Gastrocnemius medialis (tissue), 4 donors: ENCODE data around the gene AMBRA1. TPM values are rescaled to one million over a fixed set of nuclear protein-coding genes. Genes with fewer than 3 reads are reported as not detected.
"Not testable (repeated sequence)": the region's sequence is repeated elsewhere in the genome, so short reads cannot be mapped to it uniquely, and the experiment has no call there.

ENCODE experiments used
- ATAC-seq, 2 donors: fragments of 150-250 bp; one replicate each; pipeline ENCODE4 v1.9.1; 2016
- DNase-seq, 2 donors: peaks; one replicate each; pipeline ENCODE4 v3.0.0-alpha.2; 2019
- H3K27ac ChIP-seq, 4 donors: fragments of 200-600 bp; sonication (generic); 1 replicate in 1 of 4; 2 replicates in 3 of 4; pipeline ENCODE4 v1.5.1; 2016 to 2018; ENCODE audit warnings: mild to moderate bottlenecking in 2 of 4, moderate library complexity in 1 of 4
- H3K27me3 ChIP-seq, 3 donors: fragments of 200-600 bp; sonication (generic) in 2 of 3; 1 replicate in 1 of 3; 2 replicates in 2 of 3; pipeline versions ENCODE4 v1.5.1 to v1.6.0; 2016 to 2019; ENCODE audit warnings: mild to moderate bottlenecking in 1 of 3, moderate library complexity in 1 of 3
- H3K36me3 ChIP-seq, 2 donors: fragments of 200-600 bp; sonication (generic) in 1 of 2; one replicate each; pipeline ENCODE4 v1.5.1; 2017 to 2018
- H3K4me1 ChIP-seq, 2 donors: fragments of 200-600 bp; sonication (generic) in 1 of 2; one replicate each; pipeline ENCODE4 v1.5.1; 2016 to 2017; ENCODE audit warnings: mild to moderate bottlenecking in 2 of 2
- H3K4me3 ChIP-seq, 4 donors: fragments of 200-600 bp; sonication (generic) in 3 of 4; 1 replicate in 1 of 4; 2 replicates in 3 of 4; pipeline ENCODE4 v1.5.1; 2016 to 2019; ENCODE audit warnings: mild to moderate bottlenecking in 2 of 4
- H3K9me3 ChIP-seq, 3 donors: fragments of 200-600 bp; sonication (generic) in 2 of 3; 1 replicate in 1 of 3; 2 replicates in 2 of 3; pipeline ENCODE4 v1.5.1; 2016 to 2019
- POLR2A ChIP-seq, 2 donors: fragments of 450-650 bp; IDR thresholded peaks; one replicate each; pipeline ENCODE4 v1.6.1; 2017; ENCODE audit warnings: antibody characterized with exemption in 2 of 2, mild to moderate bottlenecking in 2 of 2, moderate library complexity in 2 of 2
- in situ Hi-C, 4 donors: fragments of 200-750 bp; cut with MboI; loops; one replicate each; pipeline versions ENCODE4 v1.15.0 to v1.8.0; 2017; ENCODE audit warnings: low sequenced_read_pairs in 4 of 4
- intact Hi-C: fragments of 100-400 bp; cut with DNase I; formaldehyde crosslinking; loops from one replicate; pipeline ENCODE4 v1.15.1; 2023; ENCODE audit warnings: low total_unique reads
- total RNA-seq, 4 donors: library from RNA; depleted of rRNA; stranded (reverse); fragments of >200 nt; gene quantifications; one replicate each; pipeline versions ENCODE4 v1.1.0 to v1.2.3, GENCODE V29; 2016
- TF ChIP-seq, protein P1 (sequence below), 5 experiments: fragments of 450-650 bp in 3 of 5; fragments of 200-600 bp in 2 of 5; sonication (generic) in 2 of 5; IDR thresholded peaks in 4 of 5; conservative IDR thresholded peaks in 1 of 5; 1 replicate in 4 of 5; 2 replicates in 1 of 5; pipeline ENCODE4 v1.5.1; 2016 to 2019; ENCODE audit warnings: antibody characterized with exemption in 5 of 5, mild to moderate bottlenecking in 3 of 5, moderate library complexity in 3 of 5

AMBRA1 gene
- total RNA-seq, 4 donors from 2014 or later: 17.3 to 24.3 (median 20.7) TPM

DNA sequence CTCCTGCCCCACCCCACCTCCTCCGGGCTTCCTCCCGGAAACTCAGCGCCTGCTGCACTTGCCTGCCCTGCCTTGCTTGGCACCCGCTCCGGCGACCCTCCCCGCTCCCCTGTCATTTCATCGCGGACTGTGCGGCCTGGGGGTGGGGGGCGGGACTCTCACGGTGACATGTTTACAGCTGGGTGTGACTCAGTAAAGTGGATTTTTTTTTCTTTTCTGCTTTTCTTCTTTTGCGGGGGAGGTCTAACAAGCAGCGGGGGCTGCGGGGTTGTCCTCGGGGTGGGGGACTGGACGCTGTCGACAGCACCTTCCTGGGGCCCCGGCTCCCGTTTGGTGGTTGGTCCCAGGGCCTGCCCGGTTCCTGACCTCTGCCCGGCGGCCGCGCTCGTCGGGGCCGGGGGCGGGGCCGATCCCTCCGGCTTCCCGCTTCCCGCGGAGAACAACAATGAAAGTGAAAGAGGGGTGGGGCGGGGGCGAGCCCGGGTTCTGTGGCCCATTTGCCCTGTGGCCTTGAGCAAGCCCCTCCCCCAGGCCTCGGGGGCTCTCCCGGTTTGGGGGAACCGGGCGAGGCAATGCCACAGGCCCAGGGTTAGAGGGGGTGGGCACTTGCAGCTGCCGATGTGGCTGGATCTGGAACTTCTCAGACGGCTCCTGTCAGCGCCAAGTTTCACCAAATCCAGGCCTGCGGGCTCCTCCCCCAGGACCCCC, 213.3 kb downstream of the AMBRA1 start:
- in situ Hi-C loops: no loop called here
- Histone ChIP-seq H3K36me3 (peaks cover 0 to 32% of the 10 kb centered on the region in 2 donors), H3K27ac (peak overlapping the region; percentile 64 to 70 (median 66)), H3K4me3 (peak overlapping the region; percentile 56 to 76 (median 58)), H3K27me3 (peaks cover 0 to 23% (median 7%) of the 10 kb centered on the region in 3 donors), H3K4me1 (peaks cover 6 to 19% of the 10 kb centered on the region in 2 donors), H3K9me3 (no peaks in the 10 kb centered on the region)
- intact Hi-C loops: no loop called here
- TF ChIP-seq, protein P1, sequence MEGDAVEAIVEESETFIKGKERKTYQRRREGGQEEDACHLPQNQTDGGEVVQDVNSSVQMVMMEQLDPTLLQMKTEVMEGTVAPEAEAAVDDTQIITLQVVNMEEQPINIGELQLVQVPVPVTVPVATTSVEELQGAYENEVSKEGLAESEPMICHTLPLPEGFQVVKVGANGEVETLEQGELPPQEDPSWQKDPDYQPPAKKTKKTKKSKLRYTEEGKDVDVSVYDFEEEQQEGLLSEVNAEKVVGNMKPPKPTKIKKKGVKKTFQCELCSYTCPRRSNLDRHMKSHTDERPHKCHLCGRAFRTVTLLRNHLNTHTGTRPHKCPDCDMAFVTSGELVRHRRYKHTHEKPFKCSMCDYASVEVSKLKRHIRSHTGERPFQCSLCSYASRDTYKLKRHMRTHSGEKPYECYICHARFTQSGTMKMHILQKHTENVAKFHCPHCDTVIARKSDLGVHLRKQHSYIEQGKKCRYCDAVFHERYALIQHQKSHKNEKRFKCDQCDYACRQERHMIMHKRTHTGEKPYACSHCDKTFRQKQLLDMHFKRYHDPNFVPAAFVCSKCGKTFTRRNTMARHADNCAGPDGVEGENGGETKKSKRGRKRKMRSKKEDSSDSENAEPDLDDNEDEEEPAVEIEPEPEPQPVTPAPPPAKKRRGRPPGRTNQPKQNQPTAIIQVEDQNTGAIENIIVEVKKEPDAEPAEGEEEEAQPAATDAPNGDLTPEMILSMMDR (IDR thresholded peaks at IDR 0.05 in 4 of 5, conservative IDR thresholded peaks at IDR 0.05 in 1 of 5): no peak
- TF ChIP-seq POLR2A (IDR thresholded peaks at IDR 0.05): peak in 1 of 2 donors; percentile 12
- DNase-seq (peak in 1 of 2 donors; percentile 53), ATAC-seq (peak; percentile 22 to 42)

DNA sequence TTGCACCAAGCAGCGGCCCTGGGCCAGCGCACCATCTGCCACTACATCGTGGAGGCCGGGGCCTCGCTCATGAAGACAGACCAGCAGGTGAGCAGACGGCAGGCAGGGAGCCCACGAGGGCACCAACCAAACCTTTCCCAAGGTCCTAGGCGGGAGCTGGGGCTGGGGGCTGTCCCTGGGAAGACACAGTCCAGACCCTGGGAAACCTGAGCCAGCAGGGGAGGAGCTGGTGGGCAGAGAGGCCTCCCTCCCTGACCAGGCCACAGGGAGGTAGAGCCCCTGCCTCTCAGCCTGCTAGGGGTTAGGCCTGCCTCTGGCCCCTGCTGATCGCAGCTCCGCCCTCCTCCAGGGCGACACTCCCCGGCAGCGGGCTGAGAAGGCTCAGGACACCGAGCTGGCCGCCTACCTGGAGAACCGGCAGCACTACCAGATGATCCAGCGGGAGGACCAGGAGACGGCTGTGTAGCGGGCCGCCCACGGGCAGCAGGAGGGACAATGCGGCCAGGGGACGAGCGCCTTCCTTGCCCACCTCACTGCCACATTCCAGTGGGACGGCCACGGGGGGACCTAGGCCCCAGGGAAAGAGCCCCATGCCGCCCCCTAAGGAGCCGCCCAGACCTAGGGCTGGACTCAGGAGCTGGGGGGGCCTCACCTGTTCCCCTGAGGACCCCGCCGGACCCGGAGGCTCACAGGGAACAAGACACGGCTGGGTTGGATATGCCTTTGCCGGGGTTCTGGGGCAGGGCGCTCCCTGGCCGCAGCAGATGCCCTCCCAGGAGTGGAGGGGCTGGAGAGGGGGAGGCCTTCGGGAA, 214.1 kb downstream of the AMBRA1 start:
- Histone ChIP-seq H3K4me1 (peaks cover 6 to 19% of the 10 kb centered on the region in 2 donors), H3K36me3 (peaks cover 0 to 40% of the 10 kb centered on the region in 2 donors), H3K4me3 (peak overlapping the region; percentile 56 to 76 (median 58)), H3K27ac (peak overlapping the region; percentile 64 to 70 (median 66)), H3K27me3 (peaks cover 0 to 23% (median 7%) of the 10 kb centered on the region in 3 donors)
- DNase-seq (peak in 1 of 2 donors; percentile 52), ATAC-seq (peak; percentile 7 to 12)
- H3K9me3 ChIP-seq, in situ Hi-C loops, intact Hi-C loops: not testable (repeated sequence)

- TF ChIP-seq, protein P1 (IDR thresholded peaks at IDR 0.05 in 4 of 5, conservative IDR thresholded peaks at IDR 0.05 in 1 of 5): no peak
- TF ChIP-seq POLR2A (IDR thresholded peaks at IDR 0.05): no peak
- Histone ChIP-seq H3K27me3 (peaks cover 0 to 23% (median 7%) of the 10 kb centered on the region in 3 donors), H3K4me1 (peaks cover 6 to 19% of the 10 kb centered on the region in 2 donors), H3K36me3 (peaks cover 0 to 47% of the 10 kb centered on the region in 2 donors), H3K27ac (peak overlapping the region in 3 of 4 donors; percentile 66 to 70 (median 67)), H3K9me3 (no peaks in the 10 kb centered on the region), H3K4me3 (no peak overlapping the region)
- DNase-seq: peak in 1 of 2 donors; percentile 26
- in situ Hi-C loops: no loop called here
- ATAC-seq: peak in 1 of 2 donors; percentile 9
- intact Hi-C loops: no loop called here
These were observed 214.9 kb downstream of the AMBRA1 start for GRCh38 chr11:46378811-46379481.

DNA sequence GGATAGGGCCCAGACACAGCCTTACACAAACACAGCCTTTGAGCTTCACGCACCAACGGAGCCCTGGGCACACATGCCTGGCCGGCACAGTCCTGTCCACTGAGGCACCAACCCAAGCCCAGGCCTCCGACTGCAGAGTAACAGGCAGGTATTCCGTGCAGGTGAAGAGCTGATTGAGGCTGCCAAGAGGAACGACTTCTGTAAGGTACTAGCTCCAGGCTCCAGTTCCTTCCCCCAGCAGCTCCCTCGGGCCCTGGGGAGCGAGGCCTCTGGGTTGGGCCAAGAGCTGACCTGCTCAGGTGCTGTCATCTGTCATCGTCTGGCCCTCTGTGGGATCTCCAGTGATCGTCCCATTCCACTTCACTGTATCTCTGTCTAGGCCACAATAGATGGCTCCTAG, 215.5 kb downstream of the AMBRA1 start:
- peak in 1 of 2 donors; percentile 23 for DNase-seq
- intact Hi-C loops: no loop called here

More for the DNA sequence above, 215.5 kb downstream of the AMBRA1 start:
- Histone ChIP-seq H3K27me3 (peaks cover 0 to 23% (median 7%) of the 10 kb centered on the region in 3 donors), H3K9me3 (no peaks in the 10 kb centered on the region), H3K4me3 (no peak overlapping the region), H3K4me1 (peaks cover 6 to 19% of the 10 kb centered on the region in 2 donors), H3K36me3 (peaks cover 0 to 54% of the 10 kb centered on the region in 2 donors), H3K27ac (no peak overlapping the region)
- TF ChIP-seq, protein P1 (IDR thresholded peaks at IDR 0.05 in 4 of 5, conservative IDR thresholded peaks at IDR 0.05 in 1 of 5): no peak
- TF ChIP-seq POLR2A (IDR thresholded peaks at IDR 0.05): no peak
- no peak for ATAC-seq
- in situ Hi-C loops: no loop called here
